H1 (cell line): Measurements from ENCODE around the gene PASK. TPM values are rescaled to one million over a fixed set of nuclear protein-coding genes. Genes with fewer than 3 reads are reported as not detected.

Source experiments
- CTCF ChIA-PET: fragments of 300-600 bp; sonication (Branson Sonifier 250); formaldehyde crosslinking; loops from one replicate; lab custom pipeline; 2021; ENCODE audit not compliant: partially characterized antibody; lab: Charles Lee
- POLR2A ChIA-PET: fragments of 300-600 bp; sonication (Branson Sonifier 250); formaldehyde crosslinking; loops from one replicate; lab custom pipeline; 2021; ENCODE audit warnings: inconsistent platforms; ENCODE audit not compliant: partially characterized antibody; lab: Charles Lee
- DNase-seq, 2 experiments: peaks; one replicate each; pipeline versions ENCODE4 v3.0.0 to v3.0.0-alpha.2; 2010 to 2022; ENCODE audit warnings: low spot score in 2 of 2, low read depth in 1 of 2, mixed read lengths in 1 of 2
- FAIRE-seq: peaks from 2 replicates; lab custom pipeline; 2011; peaks lifted over from hg19 to GRCh38; lab: Jason Lieb, UNC
- H2AFZ ChIP-seq: 2 replicates; pipeline ENCODE4 v1.8.1; 2012; ENCODE audit warnings: low read length, inconsistent platforms
- H2AK5ac ChIP-seq: 2 replicates; pipeline ENCODE4 v1.6.1; 2013; ENCODE audit warnings: low read depth, low read length
- H2BK120ac ChIP-seq: replicated peaks from 2 replicates; pipeline ENCODE3; 2013; ENCODE audit warnings: low read depth, low read length, inconsistent platforms
- H2BK12ac ChIP-seq: 2 replicates; pipeline ENCODE4 v1.6.1; 2013; ENCODE audit warnings: low read depth, low read length
- H2BK15ac ChIP-seq: 2 replicates; pipeline ENCODE4 v1.6.1; 2013; ENCODE audit warnings: low read length
- H2BK20ac ChIP-seq: 2 replicates; pipeline ENCODE4 v1.6.1; 2013; ENCODE audit warnings: low read length
- H2BK5ac ChIP-seq: 2 replicates; pipeline ENCODE4 v1.6.1; 2013; ENCODE audit warnings: low read depth, low read length
- H3K14ac ChIP-seq: 2 replicates; pipeline ENCODE4 v1.6.1; 2013; ENCODE audit warnings: inconsistent platforms; ENCODE audit not compliant: insufficient read length
- H3K18ac ChIP-seq: 2 replicates; pipeline ENCODE4 v1.6.1; 2013; ENCODE audit warnings: low read length; ENCODE audit errors: extremely low read depth
- H3K23ac ChIP-seq: 2 replicates; pipeline ENCODE4 v1.6.1; 2013; ENCODE audit warnings: inconsistent platforms; ENCODE audit not compliant: insufficient read length
- H3K23me2 ChIP-seq: 2 replicates; pipeline ENCODE4 v1.6.1; 2013; ENCODE audit warnings: low read depth, low read length
- H3K27ac ChIP-seq: 2 replicates; pipeline ENCODE4 v1.6.1; 2011; ENCODE audit warnings: low read depth, low read length, inconsistent platforms
- H3K27me3 ChIP-seq, 4 experiments: replicated peaks in 1 of 4; 1 replicate in 1 of 4; 2 replicates in 3 of 4; pipeline versions ENCODE4 v1.6.1 to v1.8.1; 2011 to 2013; ENCODE audit warnings: low read length in 3 of 4, mild to moderate bottlenecking in 3 of 4, inconsistent platforms in 2 of 4, mixed read lengths in 2 of 4, moderate library complexity in 1 of 4; ENCODE audit not compliant: control insufficient read depth in 3 of 4, insufficient read depth in 3 of 4; ENCODE audit errors: extremely low read depth in 1 of 4
- H3K36me3 ChIP-seq, 4 experiments: 2 replicates each; pipeline versions ENCODE4 v1.6.1 to v1.8.1; 2011 to 2013; ENCODE audit warnings: mild to moderate bottlenecking in 4 of 4, low read length in 3 of 4, moderate library complexity in 2 of 4, control low read depth in 1 of 4, inconsistent platforms in 1 of 4; ENCODE audit not compliant: insufficient read depth in 4 of 4, control insufficient read depth in 2 of 4
- H3K4ac ChIP-seq: replicated peaks from 2 replicates; pipeline ENCODE3; 2013; ENCODE audit warnings: low read length, low read depth, mixed read lengths, inconsistent platforms; ENCODE audit not compliant: insufficient read length
- H3K4me1 ChIP-seq, 4 experiments: replicated peaks in 1 of 4; 1 replicate in 1 of 4; 2 replicates in 3 of 4; pipeline versions ENCODE4 v1.6.1 to v1.8.1; 2011 to 2013; ENCODE audit warnings: low read length in 3 of 4, inconsistent platforms in 2 of 4, mixed read lengths in 1 of 4; ENCODE audit not compliant: insufficient read depth in 4 of 4, control insufficient read depth in 3 of 4
- H3K4me2 ChIP-seq, 2 experiments: 2 replicates each; pipeline versions ENCODE4 v1.6.1 to v1.8.1; 2011 to 2013; ENCODE audit warnings: low read depth in 2 of 2, low read length in 2 of 2, control low read depth in 1 of 2, inconsistent platforms in 1 of 2, mild to moderate bottlenecking in 1 of 2; ENCODE audit not compliant: insufficient read depth in 1 of 2
- H3K4me3 ChIP-seq, 4 experiments: fragments of 200-600, 300-600 bp in 1 of 4; sonication (generic), shearing (Covaris generic), sonication (Bioruptor Twin) in 1 of 4; 2 replicates each; pipeline versions ENCODE4 v1.5.1 to v1.8.1; 2011 to 2016; ENCODE audit warnings: low read length in 4 of 4, low read depth in 3 of 4, control low read depth in 2 of 4, inconsistent platforms in 2 of 4, mild to moderate bottlenecking in 2 of 4, mixed read lengths in 1 of 4, moderate library complexity in 1 of 4; ENCODE audit not compliant: insufficient read depth in 2 of 4; ENCODE audit errors: extremely low read depth in 1 of 4
- H3K56ac ChIP-seq: replicated peaks from 2 replicates; pipeline ENCODE3; 2013; ENCODE audit warnings: low read depth, mild to moderate bottlenecking, mixed read lengths, low read length, inconsistent platforms; ENCODE audit not compliant: insufficient read length
- H3K79me1 ChIP-seq: 2 replicates; pipeline ENCODE4 v1.6.1; 2013; ENCODE audit warnings: low read depth, low read length, control low read depth
- H3K79me2 ChIP-seq, 2 experiments: 2 replicates each; pipeline versions ENCODE4 v1.6.1 to v1.8.1; 2012 to 2013; ENCODE audit warnings: low read length in 2 of 2, mild to moderate bottlenecking in 2 of 2, inconsistent platforms in 1 of 2; ENCODE audit not compliant: insufficient read depth in 2 of 2, control insufficient read depth in 1 of 2
- H3K9ac ChIP-seq, 4 experiments: replicated peaks in 1 of 4; 1 replicate in 1 of 4; 2 replicates in 3 of 4; pipeline versions ENCODE4 v1.6.1 to v1.8.1; 2011 to 2013; ENCODE audit warnings: low read depth in 3 of 4, low read length in 3 of 4, control low read depth in 2 of 4, mild to moderate bottlenecking in 2 of 4, moderate library complexity in 2 of 4, inconsistent platforms in 1 of 4; ENCODE audit errors: extremely low read depth in 1 of 4
- H3K9me3 ChIP-seq, 2 experiments: 2 replicates each; pipeline versions ENCODE4 v1.6.1 to v1.8.1; 2012 to 2013; ENCODE audit warnings: mild to moderate bottlenecking in 2 of 2, moderate library complexity in 2 of 2, control low read depth in 1 of 2, inconsistent platforms in 1 of 2, low read depth in 1 of 2, low read length in 1 of 2, mixed read lengths in 1 of 2; ENCODE audit not compliant: insufficient read depth in 2 of 2
- H4K20me1 ChIP-seq, 2 experiments: replicated peaks in 1 of 2; 2 replicates each; pipeline versions ENCODE3 to v1.8.1; 2011 to 2013; ENCODE audit warnings: inconsistent platforms in 2 of 2, low read length in 2 of 2, mild to moderate bottlenecking in 1 of 2; ENCODE audit not compliant: insufficient read depth in 2 of 2, control insufficient read depth in 1 of 2
- H4K5ac ChIP-seq: 2 replicates; pipeline ENCODE4 v1.6.1; 2013; ENCODE audit warnings: low read length, low read depth, mixed read lengths, inconsistent platforms; ENCODE audit not compliant: insufficient read length
- H4K8ac ChIP-seq: 2 replicates; pipeline ENCODE4 v1.8.0; 2013; ENCODE audit warnings: mild to moderate bottlenecking, moderate library complexity, low read length, inconsistent platforms; ENCODE audit not compliant: insufficient read depth; ENCODE audit errors: extremely low read depth
- H4K91ac ChIP-seq: replicated peaks from 2 replicates; pipeline ENCODE3; 2013; ENCODE audit warnings: low read length, mixed read lengths, inconsistent platforms; ENCODE audit not compliant: insufficient read length
- CHD1 ChIP-seq: IDR thresholded peaks from 2 replicates; pipeline ENCODE4 v1.6.1; 2012; ENCODE audit warnings: low read depth, low read length, improper control_type of control experiment
- CHD2 ChIP-seq: IDR thresholded peaks from 2 replicates; pipeline ENCODE4 v1.6.1; 2012; ENCODE audit warnings: low read length, improper control_type of control experiment
- CTBP2 ChIP-seq: IDR thresholded peaks from 2 replicates; pipeline ENCODE4 v1.7.0; 2011; ENCODE audit warnings: borderline replicate concordance, mild to moderate bottlenecking, moderate library complexity, mixed read lengths, low read length; ENCODE audit not compliant: insufficient read depth, insufficient read length
- EZH2 ChIP-seq: fragments of 200-600 bp; sonication (generic); IDR thresholded peaks from 2 replicates; pipeline ENCODE4 v1.7.1; 2012; ENCODE audit warnings: low read depth, mild to moderate bottlenecking, moderate library complexity, low read length, inconsistent platforms; ENCODE audit not compliant: severe bottlenecking
- FOSL1 ChIP-seq: IDR thresholded peaks from 2 replicates; pipeline ENCODE4 v1.6.1; 2011; ENCODE audit warnings: mild to moderate bottlenecking, low read depth, low read length, moderate library complexity; ENCODE audit not compliant: insufficient read depth
- MAX ChIP-seq: IDR thresholded peaks from 2 replicates; pipeline ENCODE4 v1.6.1; 2012; ENCODE audit warnings: inconsistent platforms
- NANOG ChIP-seq: IDR thresholded peaks from 2 replicates; pipeline ENCODE4 v1.6.1; 2011; ENCODE audit warnings: low read length, low read depth, mild to moderate bottlenecking, inconsistent platforms; ENCODE audit not compliant: insufficient read depth, poor library complexity, severe bottlenecking
- SAP30 ChIP-seq: fragments of 300-600 bp; sonication (generic); IDR thresholded peaks from 2 replicates; pipeline ENCODE4 v1.7.1; 2012; ENCODE audit warnings: low read length, moderate library complexity, mild to moderate bottlenecking, inconsistent platforms; ENCODE audit not compliant: insufficient read depth, insufficient replicate concordance
- TBP ChIP-seq: IDR thresholded peaks from 2 replicates; pipeline ENCODE4 v1.6.1; 2011; ENCODE audit warnings: low read depth, low read length, improper control_type of control experiment
- ZNF274 ChIP-seq: IDR thresholded peaks from 2 replicates; pipeline ENCODE4 v1.7.0; 2012; ENCODE audit warnings: low read length, borderline replicate concordance; ENCODE audit errors: extremely low read depth
- WGBS, 2 experiments: shearing (Covaris generic) in 1 of 2; methylation state at CpG; one replicate each; pipeline versions ENCODE4 v1.1.6 to v1.1.7; 2013 to 2015; ENCODE audit warnings: low lambda C conversion rate in 2 of 2, mixed read lengths in 2 of 2, inconsistent platforms in 1 of 2, low coverage in 1 of 2, missing lambda C conversion rate in 1 of 2; ENCODE audit not compliant: insufficient replicate concordance in 2 of 2, insufficient coverage in 1 of 2, insufficient read length in 1 of 2; ENCODE audit errors: extremely low coverage in 1 of 2, missing lambda C conversion rate in 1 of 2; 5-methylcytosine and 5-hydroxymethylcytosine counted together
- polyA plus RNA-seq, 7 experiments: library from polyadenylated mRNA; depleted of rRNA in 3 of 7; stranded (reverse) in 5 of 7; unstranded in 2 of 7; fragments of >200 nt in 5 of 7; fragments of 200-250 nt in 2 of 7; gene quantifications; 1 replicate in 5 of 7; 2 replicates in 1 of 7; 4 replicates in 1 of 7; pipeline versions ENCODE4 v1.2.1 to v1.2.3, GENCODE V29; 2011 to 2013; ENCODE audit warnings: missing spikeins in 2 of 7, mixed read lengths in 2 of 7
- total RNA-seq: library from RNA; stranded (reverse); fragmentation: NEBNext Ultra II Directional; extraction: Animal tissue kit (Norgen Biotek cat#: 25700); gene quantifications from 2 replicates; pipeline ENCODE4 v1.2.1, GENCODE V29; 2021

PASK gene
- total and polyA plus RNA-seq, 2 of the 8 experiments (the other 6 are each of a cell fraction or from before 2014, with no cell fraction given), result 20.5 to 66.1 TPM

GRCh38 chr2:241094172-241094571 is 55.1 kb downstream of the PASK start:
- no peak overlapping the region for H3K4ac ChIP-seq
- no peak overlapping the region for H3K9ac ChIP-seq
- no peak overlapping the region for H2BK12ac ChIP-seq
- H4K20me1 ChIP-seq, result peaks cover 0 to 5% of the 10 kb centered on the region in 2 experiments
- H3K4me3 ChIP-seq, result no peak overlapping the region
- 57% methylated on average over 7 of the region's 7 CpGs; no CpG with 5 or more reads in 1 of the 2 experiments for WGBS, 2 experiments
- H4K8ac ChIP-seq, result no peak overlapping the region
- H3K36me3 ChIP-seq, result peaks cover 15 to 38% (median 31%) of the 10 kb centered on the region in 4 experiments
- H2BK5ac ChIP-seq, result peak overlapping the region; percentile 4; the same call in 1 of the 2 replicates
- FAIRE-seq (no peak), DNase-seq (no peak)
- peaks cover 2% of the 10 kb centered on the region; the same call in 1 of the 2 replicates for H3K79me1 ChIP-seq
- peak overlapping the region; percentile 7 for H4K91ac ChIP-seq
- no peaks in the 10 kb centered on the region for H3K23me2 ChIP-seq
- H3K27ac ChIP-seq, result no peak overlapping the region
- H3K14ac ChIP-seq, result no peak overlapping the region
- H3K27me3 ChIP-seq, result no peaks in the 10 kb centered on the region
- H3K4me2 ChIP-seq, result peak overlapping the region; percentile 2 to 18; a peak in 1 of 4 replicates
- H3K79me2 ChIP-seq, result peaks cover 0 to 15% of the 10 kb centered on the region in 2 experiments; a peak in 2 of 4 replicates
- H3K18ac ChIP-seq, result no peak overlapping the region
- no peak overlapping the region for H2BK120ac ChIP-seq
- no peaks in the 10 kb centered on the region for H3K9me3 ChIP-seq
- ChIA-PET POLR2A (interaction anchor here (0.7 kb wide), 1 partner anchor 60 kb away, joined by 3 read pairs; no protein-coding TSS in a partner anchor), CTCF (interaction anchor here (0.7 to 2.5 kb wide), 3 partner anchors 16 to 137 kb away, joined by 3 to 7 read pairs (median 3); no protein-coding TSS in a partner anchor)
- H3K4me1 ChIP-seq, result peaks cover 0 to 12% (median 6%) of the 10 kb centered on the region in 4 experiments; a peak in 5 of 7 replicates
- no peak overlapping the region for H2BK15ac ChIP-seq
- H2AFZ ChIP-seq, result no peak overlapping the region
- H2AK5ac ChIP-seq, result no peak overlapping the region
- no peak overlapping the region for H3K23ac ChIP-seq
- H2BK20ac ChIP-seq, result no peak overlapping the region
- H4K5ac ChIP-seq, result no peak overlapping the region
- H3K56ac ChIP-seq, result no peak overlapping the region
- TF ChIP-seq MAX (no peak), CHD2 (no peak), EZH2 (no peak), TBP (no peak), FOSL1 (no peak), SAP30 (no peak), ZNF274 (no peak), CHD1 (no peak), CTBP2 (no peak), NANOG (no peak)
